LoVo (cell line): ENCODE data around the gene SEC14L6.

ENCODE experiments used
- DNase-seq: peaks from one replicate; pipeline ENCODE4 v3.0.0-alpha.2; 2016; ENCODE audit warnings: low spot score

The SEC14L6 gene

DNA sequence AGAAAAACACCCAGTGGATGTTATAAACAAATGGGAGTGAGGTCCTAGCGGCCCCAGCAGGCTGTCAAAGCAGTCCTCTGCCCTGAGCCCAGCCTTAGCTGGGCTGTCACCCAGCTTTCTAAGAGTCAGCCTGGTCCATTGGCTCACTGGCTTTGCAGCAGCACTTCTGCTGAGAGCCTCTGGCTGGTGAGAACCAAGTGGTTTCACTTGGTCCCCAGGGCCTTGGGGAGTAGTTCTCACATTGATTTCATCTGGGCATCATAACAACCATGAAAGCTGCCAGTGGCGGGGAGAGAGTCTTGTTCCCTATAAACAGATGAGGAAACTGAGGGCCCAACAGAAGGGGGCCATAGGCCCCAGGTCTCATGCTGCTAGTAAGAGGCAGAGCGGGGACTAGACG, 11.4 kb downstream of the SEC14L6 start:
- no peak for DNase-seq

DNA sequence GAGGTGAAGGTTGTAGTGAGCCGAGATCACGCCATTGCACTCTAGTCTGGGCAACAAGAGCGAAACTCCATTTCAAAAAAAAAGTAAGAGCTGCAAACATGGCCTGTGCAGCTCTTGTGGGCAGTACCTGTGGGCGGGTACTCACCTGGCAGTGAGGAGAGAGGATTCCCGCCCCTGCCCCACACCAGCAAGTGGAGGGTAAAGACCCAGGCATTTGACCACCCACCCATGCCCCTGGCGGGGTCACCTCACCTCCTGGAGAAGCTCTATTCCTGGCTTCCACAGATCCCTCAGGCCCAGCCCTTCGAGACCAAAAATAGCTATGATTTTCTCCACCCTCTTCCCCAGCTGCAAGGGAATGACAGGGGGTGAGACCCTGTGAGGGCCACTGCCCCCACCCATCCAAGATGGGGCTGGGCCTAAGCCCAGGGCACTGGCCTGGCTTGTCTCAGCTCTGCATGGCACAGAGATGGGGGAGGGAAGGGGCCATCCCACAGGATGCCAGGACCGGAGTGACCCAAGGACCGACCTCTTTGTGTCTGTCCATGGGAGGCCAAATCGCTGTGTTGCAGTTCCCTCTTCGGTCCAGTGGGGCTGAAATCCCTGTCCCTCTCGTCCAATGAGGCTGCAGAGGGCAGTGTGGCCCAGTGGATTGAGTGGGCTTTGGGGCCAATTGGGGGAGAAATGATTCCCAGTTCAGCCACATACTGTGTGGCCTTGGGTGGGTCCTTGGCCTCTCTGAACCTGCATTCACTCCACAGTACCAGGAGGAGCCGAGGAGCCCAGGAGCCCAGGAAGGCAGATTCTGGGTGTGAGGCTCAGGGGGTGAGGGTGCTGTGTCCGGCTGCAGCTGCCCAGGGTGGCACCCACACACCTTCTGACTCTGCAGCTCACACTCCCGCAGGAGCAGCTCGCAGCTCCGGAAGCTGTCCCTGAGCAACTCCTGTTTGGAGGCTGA, 14.6 kb downstream of the SEC14L6 start:
- no peak for DNase-seq

GRCh38 chr22:30526656-30527055, 19.9 kb downstream of the SEC14L6 start:
- no peak for DNase-seq

DNA sequence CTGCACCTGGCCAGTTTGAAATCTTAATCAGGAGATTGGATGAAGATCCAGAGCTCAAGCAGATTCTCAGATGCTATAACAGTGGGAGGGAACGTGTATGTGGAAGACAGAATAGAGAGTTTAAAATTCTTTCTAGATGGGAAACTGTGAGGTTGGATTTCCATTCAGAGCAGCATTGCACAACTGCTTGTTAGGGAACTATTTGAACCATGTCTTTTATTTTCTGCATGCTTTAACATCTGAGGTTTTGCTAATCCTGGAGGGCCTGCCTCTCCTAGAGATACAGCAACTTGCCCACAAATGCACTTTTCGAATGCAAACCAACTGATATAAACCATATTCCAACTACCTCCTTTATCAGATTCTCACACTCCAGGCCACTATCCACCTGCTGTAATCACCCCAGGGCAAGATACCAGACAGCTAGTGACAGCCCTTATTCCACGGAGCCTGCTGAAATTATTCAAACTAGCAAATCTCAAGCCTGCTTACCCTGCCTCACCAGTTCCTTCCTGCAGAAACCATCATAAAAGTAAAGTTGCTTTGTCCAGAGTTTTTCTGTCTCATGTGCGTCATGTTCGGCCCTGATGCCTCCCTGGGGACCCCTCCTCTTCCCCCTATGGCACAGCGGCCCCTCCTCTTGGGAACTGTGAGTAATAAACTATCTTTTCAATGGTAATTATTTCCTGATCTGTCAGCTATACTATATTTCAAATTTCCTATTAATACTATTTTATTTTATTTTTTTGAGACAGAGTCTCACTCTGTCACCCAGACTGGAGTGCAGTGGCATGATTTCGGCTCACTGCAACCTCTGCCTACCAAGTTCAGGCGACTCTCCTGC, 22.7 kb downstream of the SEC14L6 start:
- no peak for DNase-seq

GRCh38 chr22:30521368-30522156, 25.0 kb downstream of the SEC14L6 start:
- no peak for DNase-seq

- DNase-seq: no peak
Observed at GRCh38 chr22:30519842-30520425, 26.6 kb downstream of the SEC14L6 start.

DNA sequence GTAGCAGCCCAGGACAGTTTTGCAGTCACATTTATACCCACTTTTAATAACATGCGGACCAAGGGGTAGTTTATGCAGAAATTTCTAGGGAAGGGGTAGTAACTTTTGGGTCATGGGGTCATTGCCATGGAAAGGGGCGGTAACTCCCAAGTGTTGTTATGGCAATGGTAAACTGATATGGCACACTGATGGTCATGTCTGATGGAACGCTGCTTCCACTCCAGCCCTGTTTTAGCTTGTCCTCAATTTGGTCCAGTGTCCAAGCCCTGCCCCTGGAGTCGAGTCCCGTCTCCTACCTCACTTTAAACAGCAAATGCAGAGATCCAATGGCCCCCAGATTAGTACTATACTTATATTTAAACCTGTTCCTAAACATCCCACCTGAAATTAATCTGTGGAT, 29.8 kb downstream of the SEC14L6 start:
- DNase-seq: no peak

DNA sequence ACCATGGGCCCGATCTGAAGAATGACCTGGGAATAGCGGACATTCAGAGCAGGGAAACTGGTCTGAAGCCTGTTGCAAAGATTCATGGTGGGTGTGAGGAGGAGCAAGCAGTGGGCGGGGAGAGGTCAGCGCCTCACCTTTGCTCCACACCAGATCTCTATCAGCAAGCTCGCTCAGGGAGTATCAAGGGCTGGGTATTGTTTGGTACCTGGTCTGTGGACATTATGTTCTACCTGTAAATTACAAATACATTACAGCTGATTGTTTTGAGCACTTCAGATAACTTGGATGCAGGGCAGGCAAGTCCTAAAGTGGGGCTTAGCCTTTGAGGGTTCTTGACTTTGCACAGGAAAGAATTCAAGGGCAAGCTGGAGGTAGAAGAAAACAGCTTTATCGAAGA, 30.3 kb downstream of the SEC14L6 start:
- no peak for DNase-seq

DNA sequence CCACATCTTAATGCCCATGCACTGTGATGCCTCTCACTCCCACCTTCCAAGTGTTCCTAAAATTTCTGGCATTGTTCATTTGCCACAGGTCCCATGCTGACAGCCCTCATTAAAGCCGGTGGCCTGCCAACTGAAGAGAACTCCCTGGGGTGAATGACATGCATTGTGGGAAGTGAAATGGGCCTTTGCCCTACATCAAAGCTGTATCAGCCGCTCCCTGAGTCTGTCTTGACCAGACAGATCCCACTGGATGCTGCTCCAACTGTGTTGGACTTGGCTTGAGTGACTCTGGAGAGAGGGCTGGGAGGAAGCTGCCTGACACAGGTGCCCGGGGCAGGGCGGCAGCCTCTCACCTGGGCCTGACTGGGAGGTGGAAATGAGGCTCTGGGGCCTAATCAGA, 32.3 kb downstream of the SEC14L6 start:
- DNase-seq: no peak

- DNase-seq: no peak
Observed at GRCh38 chr22:30513462-30513861, 33.1 kb downstream of the SEC14L6 start.

DNA sequence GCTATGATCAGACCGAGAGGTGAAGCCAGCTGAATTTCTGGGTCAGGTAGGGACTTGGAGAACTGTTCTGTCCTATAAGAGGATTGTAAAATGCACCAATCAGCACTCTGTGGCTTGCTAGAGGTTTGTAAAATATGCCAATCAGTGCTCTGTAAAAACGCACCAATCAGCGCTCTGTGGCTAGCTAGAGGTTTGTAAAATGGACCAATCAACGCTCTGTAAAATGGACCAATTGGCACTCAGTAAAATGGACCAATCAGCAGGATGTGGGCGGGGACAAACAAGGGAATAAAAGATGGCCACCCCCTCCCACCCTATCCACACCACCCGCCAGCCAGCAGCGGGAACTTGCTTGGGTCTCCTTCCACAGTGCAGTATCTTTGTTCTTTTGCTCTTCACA, 34.6 kb downstream of the SEC14L6 start:
- DNase-seq: no peak

DNA sequence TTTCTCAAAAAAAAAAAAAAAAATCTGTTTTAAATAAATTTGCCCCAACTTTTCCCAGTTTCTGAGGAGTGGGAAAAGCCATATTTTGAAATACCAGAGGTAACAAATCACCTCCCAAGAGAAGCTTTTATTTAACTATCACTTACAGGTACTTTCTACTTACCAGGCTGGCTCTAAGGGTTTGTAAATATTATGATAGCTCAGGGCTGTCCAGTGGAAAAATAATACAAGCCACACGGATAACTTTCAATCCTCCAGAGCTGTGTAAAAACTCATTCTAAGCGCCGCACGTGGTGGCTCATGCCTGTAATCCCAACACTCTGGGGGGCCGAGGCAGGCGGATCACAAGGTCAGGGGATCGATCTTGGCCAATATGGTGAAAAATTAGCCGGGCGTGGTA, 35.4 kb downstream of the SEC14L6 start:
- no peak for DNase-seq

DNA sequence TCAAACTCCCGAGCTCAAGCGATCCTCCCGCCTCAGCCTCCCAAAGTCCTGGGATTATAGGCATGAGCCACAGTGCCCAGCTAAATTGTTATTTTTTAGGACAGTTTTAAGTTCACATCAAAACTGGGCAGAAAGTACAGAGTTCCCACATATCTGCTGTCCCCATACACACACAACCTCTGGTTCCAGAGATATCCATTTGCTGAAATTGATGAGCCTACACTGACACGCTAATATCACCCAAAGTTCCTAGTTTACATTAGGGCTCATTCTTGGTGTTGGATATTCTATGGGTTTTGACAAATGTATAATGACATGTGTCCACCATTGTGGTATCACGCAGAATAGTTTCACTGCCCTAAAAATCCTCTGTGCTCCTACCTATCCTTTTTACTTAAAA, 38.3 kb downstream of the SEC14L6 start:
- DNase-seq: no peak

DNA sequence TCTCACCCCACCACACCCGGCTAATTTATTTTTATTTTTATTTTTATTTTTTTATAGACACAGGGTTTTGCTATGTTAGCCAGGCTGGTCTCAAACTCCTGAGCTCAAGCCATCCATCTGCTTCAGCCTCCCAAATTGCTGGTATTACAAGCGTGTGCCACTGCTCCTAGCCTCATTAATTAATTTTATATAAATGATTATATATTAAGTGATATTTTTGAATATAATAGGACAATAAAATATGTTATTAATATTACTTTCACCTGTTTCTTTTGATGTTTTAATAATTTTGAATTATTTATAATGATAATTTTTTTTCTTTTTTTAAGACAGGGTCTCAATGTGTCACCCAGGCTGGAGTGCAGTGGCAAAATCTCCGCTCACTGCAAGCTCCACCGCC, 38.9 kb downstream of the SEC14L6 start:
- DNase-seq: no peak

DNA sequence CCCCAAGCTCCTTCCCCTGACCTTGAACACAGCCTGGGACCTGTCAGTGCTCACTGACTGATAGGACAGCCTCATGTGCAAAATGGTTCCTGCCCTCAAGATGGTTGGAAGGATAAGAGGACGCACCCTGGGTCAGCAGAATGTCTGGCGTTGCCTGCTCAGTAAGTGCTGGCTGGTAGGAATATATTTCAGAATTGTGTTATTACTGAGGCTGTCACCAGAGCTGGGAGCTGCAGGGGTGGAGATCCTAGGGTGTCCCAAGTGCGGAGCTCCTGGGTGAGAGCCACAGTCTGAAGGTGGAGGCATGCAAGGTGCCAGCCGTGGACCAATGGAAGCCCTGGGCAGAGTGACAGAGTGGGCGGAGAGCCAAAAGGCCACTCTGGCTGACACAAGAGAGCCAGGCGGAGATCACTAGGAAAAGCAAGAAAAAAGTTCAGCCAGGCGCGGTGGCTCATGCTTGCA, 40.0 kb downstream of the SEC14L6 start:
- DNase-seq: no peak

DNA sequence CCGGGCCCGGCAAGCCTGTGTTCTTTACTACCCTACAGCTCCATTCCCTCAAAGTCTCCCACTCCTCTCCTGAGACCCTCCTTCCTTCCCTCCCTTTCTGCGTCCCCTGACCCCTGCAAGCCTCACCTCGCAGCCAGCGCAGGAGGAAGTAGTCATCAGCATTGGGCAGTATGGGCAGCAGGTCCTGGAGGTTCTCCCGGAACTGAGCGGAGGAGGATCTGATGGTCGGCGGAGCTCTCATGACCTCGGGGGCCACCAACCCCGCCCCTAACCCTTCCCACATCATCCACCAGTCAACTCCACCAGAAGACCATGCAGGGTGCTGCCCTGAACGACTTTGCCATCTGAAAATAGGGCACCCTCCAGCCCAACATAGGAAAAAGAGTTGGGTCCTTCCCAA, 43.0 kb downstream of the SEC14L6 start:
- DNase-seq: no peak

DNA sequence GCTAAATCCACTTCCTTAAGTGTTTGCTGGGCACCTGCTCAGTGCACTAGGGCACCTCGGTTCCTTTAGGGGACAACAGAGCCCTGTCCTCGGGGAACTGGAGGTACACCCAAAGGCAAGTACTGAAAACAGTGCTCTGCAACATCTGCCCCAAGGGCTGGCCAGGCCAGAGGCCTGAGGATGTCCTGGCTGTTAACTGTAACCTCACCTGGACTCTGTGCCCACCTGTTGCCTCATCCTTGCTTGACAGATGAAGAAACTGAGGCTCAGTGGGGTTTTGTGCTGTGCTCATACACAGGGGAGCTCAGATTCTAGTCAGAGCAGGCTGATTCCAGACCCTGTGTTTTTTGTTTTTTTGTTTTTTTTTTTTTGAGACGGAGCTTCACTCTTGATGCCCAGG, 43.6 kb downstream of the SEC14L6 start:
- no peak for DNase-seq

GRCh38 chr22:30502153-30502552, 44.4 kb downstream of the SEC14L6 start:
- DNase-seq: no peak

GRCh38 chr22:30500628-30501027, 45.9 kb downstream of the SEC14L6 start:
- DNase-seq: no peak

DNA sequence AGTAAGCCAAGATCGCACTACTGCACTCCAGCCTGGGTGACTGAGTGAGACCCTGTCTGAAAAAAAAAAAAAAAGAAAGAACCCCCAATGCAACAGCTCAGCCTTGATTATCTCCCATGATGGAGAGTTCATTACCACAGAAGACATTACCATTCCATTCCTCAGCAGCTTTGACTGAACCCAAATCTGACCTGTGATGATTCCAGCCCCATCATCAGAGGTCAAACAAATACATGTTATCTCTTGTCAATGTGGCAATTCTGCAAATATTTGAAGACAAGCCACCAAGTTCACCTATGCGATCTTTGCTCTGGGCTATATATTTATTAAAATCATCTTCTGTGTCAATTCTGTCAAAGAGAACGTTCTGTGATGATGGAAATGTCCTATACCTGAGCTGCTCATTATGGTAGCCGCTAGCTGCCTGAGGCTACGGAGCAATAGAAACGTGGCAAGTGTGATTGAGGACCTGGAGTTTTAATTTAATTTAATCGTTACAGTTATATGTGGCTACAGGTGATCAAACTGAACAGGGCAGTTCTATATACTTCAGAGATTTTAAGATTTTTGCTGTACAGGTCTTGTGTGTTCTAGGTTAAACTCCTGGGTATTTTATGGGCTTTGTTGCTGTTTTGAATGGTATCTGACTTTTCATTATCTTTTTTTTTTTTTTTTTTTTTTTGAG, 48.9 kb downstream of the SEC14L6 start:
- DNase-seq: no peak
